WTC11 (cell line): ENCODE measurements around the gene LGI4.

Experiments used
- CREB1 ChIP-seq: sonication (generic); formaldehyde crosslinking; IDR thresholded peaks from 2 replicates; pipeline ENCODE4 v1.8.0; 2023; ENCODE audit warnings: mild to moderate bottlenecking, missing genetic modification reagents
- CTCF ChIP-seq: fragments of 200-600 bp; IDR thresholded peaks from 2 replicates; pipeline ENCODE4 v1.8.0; 2022; ENCODE audit warnings: antibody characterized with exemption
- ESRRA ChIP-seq: sonication (generic); formaldehyde crosslinking; IDR thresholded peaks from 2 replicates; pipeline ENCODE4 v1.8.1; 2022; ENCODE audit warnings: mild to moderate bottlenecking, missing genetic modification reagents, borderline replicate concordance
- IRF2 ChIP-seq: sonication (generic); formaldehyde crosslinking; IDR thresholded peaks from 2 replicates; pipeline ENCODE4 v1.8.0; 2022; ENCODE audit warnings: low read depth, missing genetic modification reagents, borderline replicate concordance
- MAX ChIP-seq: sonication (generic); formaldehyde crosslinking; IDR thresholded peaks from 2 replicates; pipeline ENCODE4 v1.8.0; 2022; ENCODE audit warnings: mild to moderate bottlenecking, missing genetic modification reagents
- TCF7 ChIP-seq: sonication (generic); formaldehyde crosslinking; IDR thresholded peaks from 2 replicates; pipeline ENCODE4 v1.8.0; 2022; ENCODE audit warnings: mild to moderate bottlenecking, low read depth, missing genetic modification reagents, moderate library complexity
- TEAD4 ChIP-seq: sonication (generic); formaldehyde crosslinking; IDR thresholded peaks from 2 replicates; pipeline ENCODE4 v1.8.0; 2022; ENCODE audit warnings: mild to moderate bottlenecking, missing genetic modification reagents
- USF2 ChIP-seq: sonication (generic); formaldehyde crosslinking; IDR thresholded peaks from 2 replicates; pipeline ENCODE4 v1.8.1; 2023; ENCODE audit warnings: mild to moderate bottlenecking, missing genetic modification reagents, moderate library complexity
- ZNF219 ChIP-seq: sonication (generic); formaldehyde crosslinking; IDR thresholded peaks from 2 replicates; pipeline ENCODE4 v1.8.0; 2023; ENCODE audit warnings: missing genetic modification reagents, mild to moderate bottlenecking, borderline replicate concordance
- ZNF263 ChIP-seq: sonication (generic); formaldehyde crosslinking; IDR thresholded peaks from 2 replicates; pipeline ENCODE4 v1.8.1; 2022; ENCODE audit warnings: low read depth, mild to moderate bottlenecking, moderate library complexity, missing genetic modification reagents

DNA sequence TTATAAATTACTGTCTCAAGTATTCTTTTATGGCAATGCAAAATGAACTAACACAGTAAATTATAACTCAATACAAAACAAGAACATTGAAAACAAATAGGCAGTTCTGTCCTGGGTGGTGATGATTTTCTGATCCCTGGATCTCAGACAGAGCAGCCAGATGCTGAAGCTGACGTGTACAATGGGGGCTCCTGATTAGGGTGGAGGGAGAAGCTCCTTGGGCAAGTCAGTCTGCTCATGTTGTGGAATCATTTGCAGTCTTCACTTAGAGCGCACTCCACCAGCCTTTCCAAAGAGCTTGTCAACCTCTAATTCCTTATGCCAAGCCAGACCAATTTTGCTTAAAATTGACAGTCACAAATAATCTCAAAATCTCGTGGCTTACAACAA is 41.3 kb upstream of the LGI4 start:
- TF ChIP-seq CTCF (no peak), ESRRA (CRISPR knock-in tag) (no peak), MAX (CRISPR knock-in tag) (no peak), TCF7 (CRISPR knock-in tag) (no peak), ZNF263 (CRISPR knock-in tag) (no peak), TEAD4 (CRISPR knock-in tag) (no peak), ZNF219 (CRISPR knock-in tag) (no peak), CREB1 (CRISPR knock-in tag) (no peak), IRF2 (no peak), USF2 (CRISPR knock-in tag) (no peak)
